ENCODE measurements around the gene HLA-DOA. TPM values are rescaled to one million over a fixed set of nuclear protein-coding genes. Genes with fewer than 3 reads are reported as not detected.

The HLA-DOA gene
- total RNA-seq, 3 donors from 2014 or later (not counting 1 experiment from before 2014, with no cell fraction given): 1.2 to 4.3 (median 3.6) TPM

GRCh38 chr6:32963866-32964265, 45.5 kb downstream of the HLA-DOA start:
- Histone ChIP-seq H3K27ac (ENCODE audit: low read length) (no peak overlapping the region), H3K27me3 (ENCODE audit: control insufficient read depth, insufficient read depth, low read length) (no peaks in the 10 kb centered on the region), H3K36me3 (ENCODE audit: control insufficient read depth, insufficient read depth, low read length) (no peaks in the 10 kb centered on the region), H3K9me3 (ENCODE audit: control insufficient read depth, insufficient read depth, low read length) (no peaks in the 10 kb centered on the region), H3K4me3 (ENCODE audit: low read length) (no peak overlapping the region), H3K4me1 (ENCODE audit: control insufficient read depth, insufficient read depth, low read length) (peaks cover 10% of the 10 kb centered on the region)
- 77% methylated on average over 1 of the region's 1 CpG for WGBS (ENCODE audit: insufficient coverage)
- intact Hi-C loops (cut with micrococcal nuclease): no loop called here
- H3K4me3 Mint-ChIP-seq: no peak overlapping the region
- DNase-seq: no peak
- H3K27me3 Mint-ChIP-seq (ENCODE audit: low read depth in 2 of 2): no peaks in the 10 kb centered on the region
- H3K27ac Mint-ChIP-seq: peak overlapping the region in 1 of 2 donors; percentile 0
- no peak for TF ChIP-seq CTCF (IDR thresholded peaks at IDR 0.05)
- no peaks in the 10 kb centered on the region for H3K36me3 Mint-ChIP-seq
- ATAC-seq: no peak
- H3K4me1 Mint-ChIP-seq: peaks cover 26 to 39% of the 10 kb centered on the region in 2 donors
- H3K9me3 Mint-ChIP-seq: no peaks in the 10 kb centered on the region

- TF ChIP-seq CTCF (IDR thresholded peaks at IDR 0.05): no peak
- H3K27ac ChIP-seq (ENCODE audit: low read length): no peak overlapping the region
- no peak for ATAC-seq
These were observed 47.1 kb downstream of the HLA-DOA start for GRCh38 chr6:32962213-32962826.

GRCh38 chr6:32960563-32960962, 48.8 kb downstream of the HLA-DOA start:
- 81% methylated on average over 2 of the region's 5 CpGs for WGBS (ENCODE audit: insufficient coverage)
- Histone ChIP-seq H3K4me3 (ENCODE audit: low read length) (no peak overlapping the region), H3K27ac (ENCODE audit: low read length) (no peak overlapping the region), H3K4me1 (ENCODE audit: control insufficient read depth, insufficient read depth, low read length) (no peaks in the 10 kb centered on the region), H3K27me3 (ENCODE audit: control insufficient read depth, insufficient read depth, low read length) (no peaks in the 10 kb centered on the region), H3K9me3 (ENCODE audit: control insufficient read depth, insufficient read depth, low read length) (no peaks in the 10 kb centered on the region), H3K36me3 (ENCODE audit: control insufficient read depth, insufficient read depth, low read length) (no peaks in the 10 kb centered on the region)
- intact Hi-C loops (cut with micrococcal nuclease): no loop called here
- ATAC-seq (no peak), DNase-seq (no peak)
- Mint-ChIP-seq H3K36me3 (no peaks in the 10 kb centered on the region), H3K4me1 (peaks cover 3 to 21% of the 10 kb centered on the region in 2 donors), H3K27ac (no peak overlapping the region), H3K27me3 (ENCODE audit: low read depth in 2 of 2) (no peaks in the 10 kb centered on the region), H3K9me3 (no peaks in the 10 kb centered on the region), H3K4me3 (no peak overlapping the region)
- no peak for TF ChIP-seq CTCF (IDR thresholded peaks at IDR 0.05)

More at GRCh38 chr6:32962213-32962826, 47.1 kb downstream of the HLA-DOA start:
- Mint-ChIP-seq H3K9me3 (no peaks in the 10 kb centered on the region), H3K27ac (no peak overlapping the region), H3K36me3 (no peaks in the 10 kb centered on the region), H3K27me3 (ENCODE audit: low read depth in 2 of 2) (no peaks in the 10 kb centered on the region), H3K4me1 (peaks cover 19 to 37% of the 10 kb centered on the region in 2 donors), H3K4me3 (no peak overlapping the region)
- H3K9me3 ChIP-seq (ENCODE audit: control insufficient read depth, insufficient read depth, low read length): no peaks in the 10 kb centered on the region
- H3K4me1 ChIP-seq (ENCODE audit: control insufficient read depth, insufficient read depth, low read length): peaks cover 8% of the 10 kb centered on the region
- DNase-seq: no peak
- no peak overlapping the region for H3K4me3 ChIP-seq (ENCODE audit: low read length)
- intact Hi-C loops (cut with micrococcal nuclease): no loop called here
- H3K36me3 ChIP-seq (ENCODE audit: control insufficient read depth, insufficient read depth, low read length): no peaks in the 10 kb centered on the region
- no CpG with 5 or more reads among the region's 1 CpG for WGBS (ENCODE audit: insufficient coverage)
- no peaks in the 10 kb centered on the region for H3K27me3 ChIP-seq (ENCODE audit: control insufficient read depth, insufficient read depth, low read length)

GRCh38 chr6:32956176-32956575, 53.2 kb downstream of the HLA-DOA start:
- no peaks in the 10 kb centered on the region for H3K27me3 ChIP-seq (ENCODE audit: control insufficient read depth, insufficient read depth, low read length)
- no peak overlapping the region for H3K27ac ChIP-seq (ENCODE audit: low read length)
- Mint-ChIP-seq H3K9me3 (no peaks in the 10 kb centered on the region), H3K4me1 (peaks cover 26 to 33% of the 10 kb centered on the region in 2 donors), H3K27ac (no peak overlapping the region), H3K4me3 (no peak overlapping the region), H3K27me3 (ENCODE audit: low read depth in 2 of 2) (no peaks in the 10 kb centered on the region), H3K36me3 (no peaks in the 10 kb centered on the region)
- no peak for DNase-seq
- no peak for TF ChIP-seq CTCF (IDR thresholded peaks at IDR 0.05)
- WGBS (ENCODE audit: insufficient coverage): 88% methylated on average over 2 of the region's 2 CpGs
- no peaks in the 10 kb centered on the region for H3K9me3 ChIP-seq (ENCODE audit: control insufficient read depth, insufficient read depth, low read length)
- H3K4me3 ChIP-seq (ENCODE audit: low read length): no peak overlapping the region
- no peaks in the 10 kb centered on the region for H3K36me3 ChIP-seq (ENCODE audit: control insufficient read depth, insufficient read depth, low read length)
- H3K4me1 ChIP-seq (ENCODE audit: control insufficient read depth, insufficient read depth, low read length): peaks cover 26% of the 10 kb centered on the region
- ATAC-seq: no peak
- intact Hi-C loops (cut with micrococcal nuclease): no loop called here
